GM19043 (cell line): ENCODE results near the gene RNF213.
"Not testable (repeated sequence)": the region's sequence is repeated elsewhere in the genome, so short reads cannot be mapped to it uniquely, and the experiment has no call there.

ENCODE experiments used
- ATAC-seq: cut with Tn5 transposase; IDR thresholded peaks from one replicate; pipeline ENCODE4 v1.9.1; 2021; ENCODE audit warnings: low read depth; ENCODE audit not compliant: unreplicated experiment

The RNF213 gene

DNA sequence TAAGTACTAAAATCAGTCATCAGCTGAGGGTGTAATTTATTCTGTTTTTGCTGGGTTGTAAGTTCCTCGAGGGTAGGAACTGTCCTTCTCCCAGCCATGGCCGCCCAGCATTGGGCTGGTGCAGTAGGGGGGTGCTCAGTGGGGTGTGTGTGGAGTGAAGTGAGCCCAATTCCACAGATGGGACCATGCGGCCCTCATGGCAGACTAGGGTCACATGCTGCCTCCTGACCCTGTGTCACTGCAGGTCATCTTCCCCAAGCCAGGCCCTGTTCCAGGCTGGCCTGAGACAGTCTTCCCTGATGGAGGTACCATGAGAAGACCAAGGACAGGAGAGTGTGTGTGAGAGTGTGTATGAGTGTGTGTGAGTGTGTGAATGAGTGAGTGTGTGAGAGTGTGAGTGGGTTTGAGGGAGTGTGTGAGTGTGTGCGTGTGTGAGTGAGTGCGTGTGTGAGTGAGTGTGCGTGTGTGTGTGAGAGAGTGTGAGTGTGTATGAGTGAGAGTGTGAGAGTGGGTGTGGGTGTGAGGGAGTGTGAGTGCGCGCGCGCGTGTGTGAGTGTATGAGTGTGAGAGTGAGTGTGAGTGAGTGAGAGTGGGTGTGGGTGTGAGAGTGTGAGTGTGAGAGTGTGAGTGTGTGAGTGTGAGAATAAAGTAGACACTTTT lies 36.7 kb upstream of the RNF213 start:
- no peak for ATAC-seq

DNA sequence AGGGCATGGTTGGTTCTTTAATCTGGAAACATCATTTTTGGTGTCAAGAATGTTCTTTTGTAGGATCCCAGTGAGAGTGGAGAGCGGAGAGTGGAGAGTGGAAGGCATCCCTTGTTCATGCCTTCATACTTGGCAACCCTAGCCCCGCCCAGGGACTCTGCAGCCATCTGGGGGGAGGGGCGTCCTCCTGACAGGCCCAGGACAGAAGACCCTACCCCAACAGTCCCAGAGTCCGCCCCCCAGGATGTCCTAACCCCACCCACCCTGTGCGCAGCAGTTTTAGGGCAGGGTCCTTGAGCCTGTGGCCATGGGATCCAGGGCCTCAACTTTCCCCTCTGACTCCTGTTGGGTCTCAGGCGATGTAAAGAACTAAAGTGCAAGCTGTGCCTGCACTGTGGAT lies 36.0 kb upstream of the RNF213 start:
- ATAC-seq, result no peak

DNA sequence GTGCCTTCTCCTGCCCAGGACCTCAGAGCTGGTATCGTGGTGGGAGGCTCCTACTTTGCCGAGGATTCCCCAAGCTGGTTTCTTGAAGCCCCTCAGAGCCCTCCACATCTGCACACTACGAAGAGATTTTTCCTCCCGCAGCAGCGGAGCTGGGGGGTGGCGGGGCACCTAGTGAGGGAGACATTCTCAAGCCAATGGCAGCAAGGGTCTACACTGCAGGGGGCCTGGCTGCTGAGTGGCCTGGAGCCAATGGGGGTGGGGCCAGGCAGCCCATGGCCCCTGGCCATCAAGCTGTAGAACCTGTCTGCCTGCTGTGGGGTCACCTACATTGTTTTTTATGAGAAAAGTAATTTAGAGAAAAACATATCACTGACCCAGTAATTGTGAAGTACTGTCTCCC lies 35.4 kb upstream of the RNF213 start:
- ATAC-seq, result no peak

DNA sequence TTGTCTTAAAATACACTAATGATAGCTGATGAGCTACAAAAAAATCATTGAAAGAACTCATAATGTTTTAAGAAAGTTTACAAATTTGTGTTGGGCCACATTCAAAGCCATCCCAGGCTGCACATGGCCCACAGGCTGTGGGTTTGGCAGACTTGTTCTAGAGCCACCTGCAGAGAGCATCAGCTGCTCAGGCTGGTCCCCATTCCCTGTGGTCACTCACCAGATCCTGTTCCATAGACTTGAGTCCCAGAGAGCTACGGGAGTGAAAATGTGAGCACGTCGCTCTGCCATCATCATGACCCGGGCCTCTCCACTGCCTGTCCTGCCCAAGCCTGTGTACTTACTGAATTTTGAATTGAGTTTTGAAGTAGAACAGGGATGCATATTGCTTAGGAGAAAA lies 33.5 kb upstream of the RNF213 start:
- ATAC-seq, result no peak

DNA sequence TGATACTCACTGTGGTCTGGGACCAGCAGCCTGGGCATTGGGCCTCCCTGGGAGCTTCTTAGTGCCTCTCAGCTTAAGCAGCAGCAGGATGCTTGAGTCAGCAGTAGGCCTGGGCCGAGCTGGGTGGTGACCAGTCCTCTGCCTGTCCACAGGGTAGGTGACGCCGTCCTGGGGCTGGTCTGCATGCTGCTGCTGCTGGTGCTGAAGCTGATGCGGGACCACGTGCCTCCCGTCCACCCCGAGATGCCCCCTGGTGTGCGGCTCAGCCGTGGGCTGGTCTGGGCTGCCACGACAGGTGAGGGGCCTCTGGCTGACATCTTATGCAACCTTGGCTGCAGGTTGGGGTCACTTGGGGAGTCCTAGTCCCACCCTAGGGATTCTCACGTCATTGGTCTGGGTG lies 33.0 kb upstream of the RNF213 start:
- ATAC-seq, result no peak

DNA sequence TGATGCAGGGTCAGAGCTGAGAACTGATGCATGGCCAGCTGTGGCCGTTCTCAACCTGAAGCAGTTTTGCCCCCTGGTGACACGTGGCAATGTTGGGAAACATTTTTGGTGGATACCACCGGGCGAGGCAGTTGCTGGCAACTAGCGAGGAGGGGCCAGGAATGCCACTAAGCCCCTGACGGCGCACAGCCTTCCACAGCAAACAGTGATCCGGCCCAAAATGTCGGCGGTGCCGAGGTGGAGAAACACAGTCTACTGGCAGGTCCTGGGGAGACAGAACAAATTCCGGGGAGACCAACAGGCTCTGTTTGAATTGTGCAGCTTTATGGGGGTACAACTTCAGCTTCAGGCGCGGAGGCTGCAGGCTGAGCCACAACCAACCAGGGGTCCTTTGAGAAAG lies 32.2 kb upstream of the RNF213 start:
- no peak for ATAC-seq

DNA sequence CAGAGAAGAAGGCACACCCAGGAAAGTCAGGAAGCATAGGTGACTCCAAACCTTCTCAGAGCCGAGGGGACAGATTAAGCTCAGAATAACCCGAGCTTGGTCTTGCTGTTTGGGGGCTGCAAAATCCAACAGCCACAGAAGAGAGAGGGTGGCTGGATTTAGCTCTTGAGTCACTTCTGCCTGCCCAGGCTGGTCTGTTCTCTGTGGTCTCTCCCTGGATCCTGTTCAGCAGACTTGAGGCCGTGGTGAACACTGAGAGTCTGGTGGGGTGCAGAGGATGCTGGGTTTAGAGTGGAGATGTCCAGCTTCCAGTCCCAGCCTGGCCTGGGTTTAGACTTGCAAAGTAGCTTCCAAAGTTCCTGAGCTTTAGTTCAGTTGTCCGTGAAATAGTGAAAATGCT lies 31.6 kb upstream of the RNF213 start:
- no peak for ATAC-seq

DNA sequence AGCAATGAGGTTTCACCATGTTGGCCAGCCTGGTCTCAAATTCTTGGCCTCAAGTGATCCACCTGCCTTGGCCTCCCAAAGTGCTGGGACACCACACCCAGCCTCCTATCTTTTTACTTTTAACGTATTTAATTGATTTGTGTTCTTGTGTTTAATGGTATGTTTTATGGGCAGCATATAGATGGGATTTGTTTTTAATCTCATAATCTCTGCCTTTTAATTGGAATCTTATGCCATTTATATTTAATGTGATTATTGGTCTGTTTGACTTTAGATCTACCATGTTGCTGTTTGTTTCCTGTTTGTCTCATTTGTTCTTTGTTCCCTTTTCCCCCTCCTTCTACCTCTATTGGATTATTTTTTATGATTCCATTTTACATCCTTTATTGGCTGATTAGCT lies 28.2 kb upstream of the RNF213 start:
- no peak for ATAC-seq

DNA sequence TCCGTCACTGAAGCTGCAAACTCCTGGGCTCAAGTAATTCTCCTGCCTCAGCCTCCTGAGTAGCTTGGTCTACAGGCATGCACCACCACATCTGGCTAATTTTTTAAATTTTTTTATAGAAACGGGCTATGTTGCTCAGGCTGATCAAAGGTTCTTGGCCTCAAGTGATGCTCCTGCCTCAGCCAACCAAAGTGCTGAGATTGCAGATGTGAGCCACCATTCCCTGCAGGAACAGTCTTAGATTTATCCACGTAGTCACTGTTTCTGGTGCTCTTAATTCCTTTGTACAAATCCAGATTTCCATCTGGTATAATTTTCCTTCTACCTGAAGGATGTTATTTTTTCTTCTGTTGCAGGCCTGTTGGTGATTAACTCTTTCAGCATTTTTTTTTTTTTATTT lies 27.4 kb upstream of the RNF213 start:
- no peak for ATAC-seq

DNA sequence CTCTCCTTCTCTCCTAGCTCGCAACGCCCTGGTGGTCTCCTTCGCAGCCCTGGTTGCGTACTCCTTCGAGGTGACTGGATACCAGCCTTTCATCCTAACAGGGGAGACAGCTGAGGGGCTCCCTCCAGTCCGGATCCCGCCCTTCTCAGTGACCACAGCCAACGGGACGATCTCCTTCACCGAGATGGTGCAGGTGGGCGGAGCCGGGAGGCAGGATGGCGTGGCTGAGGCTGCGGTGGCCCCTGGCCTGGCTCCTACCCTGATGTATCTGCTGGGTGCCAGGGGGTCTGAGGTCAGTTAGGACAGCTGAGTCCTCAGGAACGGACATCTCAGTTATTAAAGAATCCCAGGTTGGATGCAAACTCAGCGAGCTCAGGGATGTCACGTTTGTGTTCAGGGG lies 23.7 kb upstream of the RNF213 start:
- no peak for ATAC-seq

DNA sequence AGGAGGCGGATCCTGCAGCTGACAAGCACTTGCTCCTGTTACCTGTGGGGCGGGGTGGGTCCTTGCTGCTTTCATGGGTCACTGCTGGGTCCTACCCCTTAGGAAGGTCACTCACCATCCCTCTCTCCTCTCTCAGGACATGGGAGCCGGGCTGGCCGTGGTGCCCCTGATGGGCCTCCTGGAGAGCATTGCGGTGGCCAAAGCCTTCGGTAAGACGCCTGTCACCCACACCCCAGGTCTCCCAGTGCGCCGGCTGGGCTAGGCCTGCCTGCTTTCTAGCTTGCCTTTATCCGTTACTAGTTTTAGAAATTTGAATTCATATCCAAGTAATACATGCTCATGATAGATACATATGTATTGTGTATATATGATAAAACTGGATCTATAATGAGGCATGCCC lies 23.3 kb upstream of the RNF213 start:
- ATAC-seq, result no peak

DNA sequence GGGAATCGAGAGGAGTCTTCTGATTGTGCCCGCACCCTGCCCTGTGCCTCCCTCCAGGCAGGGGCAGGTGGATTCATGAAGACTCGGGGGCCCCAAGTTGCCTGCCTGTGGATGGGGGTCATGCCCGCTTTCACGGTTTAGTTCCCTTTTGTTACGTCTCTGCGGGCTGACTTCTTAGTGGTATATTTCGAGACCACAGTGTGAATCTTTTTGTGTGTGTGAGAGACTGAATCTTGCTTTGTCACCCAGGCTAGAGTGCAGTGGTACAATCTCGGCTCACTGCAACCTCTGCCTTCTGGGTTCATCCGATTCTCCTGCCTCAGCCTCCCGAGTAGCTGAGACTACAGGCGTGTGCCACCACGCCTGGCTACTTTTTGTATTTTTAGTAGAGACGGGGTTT lies 18.1 kb upstream of the RNF213 start:
- no peak for ATAC-seq

DNA sequence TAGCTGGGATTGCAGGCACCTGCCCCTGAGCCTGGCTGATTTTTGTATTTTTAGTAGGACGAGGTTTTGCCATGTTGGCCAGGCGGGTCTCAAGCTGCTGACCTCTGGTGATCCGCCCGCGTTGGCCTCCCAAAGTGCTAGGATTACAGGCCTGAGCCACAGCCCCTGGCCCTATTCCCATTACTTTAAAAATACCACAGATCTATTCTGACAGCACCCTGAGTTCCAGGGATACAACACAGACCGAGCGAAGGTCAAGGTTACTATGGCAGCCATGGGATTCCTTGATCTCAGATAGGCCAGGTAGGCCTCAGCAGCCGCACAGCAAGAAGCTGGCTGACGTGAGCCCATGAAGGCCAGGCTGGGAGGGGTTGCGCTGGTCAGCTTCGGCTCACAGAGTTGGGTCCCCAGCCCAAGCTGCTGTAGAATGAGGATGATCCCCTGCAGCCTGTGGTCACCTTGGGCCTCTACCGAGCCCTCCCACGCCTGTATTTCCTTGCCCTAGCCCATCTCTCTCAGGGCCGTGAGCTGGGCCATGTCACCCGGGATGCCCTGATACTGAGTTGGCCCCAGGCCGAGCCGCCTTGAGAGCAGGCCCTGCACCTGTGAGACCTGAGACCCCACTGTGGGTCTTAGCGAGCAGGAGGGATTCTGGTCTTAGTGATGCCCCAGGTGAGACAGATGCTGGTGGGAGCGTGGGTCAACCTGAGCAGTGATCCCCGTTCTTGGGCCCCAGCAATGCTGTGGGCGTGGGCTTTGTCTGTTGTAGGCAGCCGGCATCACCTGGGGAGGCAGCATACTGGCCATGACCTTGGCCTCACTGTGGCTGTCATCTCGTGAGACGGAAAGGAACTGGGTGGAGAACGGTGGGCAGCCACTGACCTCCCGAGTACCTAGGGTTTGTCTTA lies 16.9 kb upstream of the RNF213 start:
- no peak for ATAC-seq

DNA sequence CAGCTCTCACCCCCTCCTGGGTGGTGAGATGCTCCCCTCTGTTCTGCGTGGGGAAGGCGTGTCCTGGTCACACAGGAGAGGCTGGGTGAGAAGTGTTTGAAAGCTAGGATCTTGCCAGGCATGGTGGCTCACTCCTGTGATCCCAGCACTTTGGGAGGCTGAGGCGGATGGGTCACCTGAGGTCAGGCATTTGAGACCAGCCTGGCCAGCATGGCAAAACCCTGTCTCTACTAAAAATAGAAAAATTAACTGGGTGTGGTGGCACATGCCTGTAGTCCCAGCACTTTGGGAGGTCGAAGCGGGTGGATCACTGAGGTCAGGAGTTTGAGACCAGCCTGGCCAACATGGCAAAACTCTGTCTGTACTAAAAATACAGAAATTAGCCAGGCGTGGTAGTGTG lies 16.2 kb upstream of the RNF213 start:
- not testable (repeated sequence) for ATAC-seq

DNA sequence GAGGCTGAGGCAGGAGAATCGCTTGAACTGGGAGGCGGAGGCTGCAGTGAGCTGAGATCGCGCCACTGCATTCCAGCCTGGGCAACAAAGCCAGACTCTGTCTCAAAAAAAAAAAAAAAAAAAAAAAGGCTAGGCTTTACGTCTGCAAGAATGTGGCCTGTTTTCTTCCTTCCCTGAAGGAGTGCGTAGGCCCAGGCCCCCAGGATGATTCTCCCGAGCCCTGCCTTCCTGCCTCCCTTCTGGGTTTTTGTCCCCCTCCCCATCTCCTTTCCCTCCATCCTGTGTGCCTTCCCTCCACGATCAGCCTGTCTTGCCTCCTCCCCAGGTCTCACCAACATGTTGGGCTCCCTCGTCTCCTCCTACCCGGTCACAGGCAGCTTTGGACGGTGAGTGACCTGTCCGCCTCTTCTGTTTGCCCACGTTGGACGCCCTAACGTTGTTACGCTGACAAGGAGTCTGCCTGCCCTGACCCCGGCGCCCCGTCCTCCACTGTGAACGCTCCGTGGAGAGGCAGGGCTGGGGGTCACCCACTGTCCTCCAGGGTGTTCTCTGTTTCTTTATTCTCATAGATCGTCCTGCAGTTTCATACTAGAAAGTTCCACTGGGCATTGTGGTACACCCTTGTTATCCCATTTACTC lies 15.7 kb upstream of the RNF213 start:
- no peak for ATAC-seq

DNA sequence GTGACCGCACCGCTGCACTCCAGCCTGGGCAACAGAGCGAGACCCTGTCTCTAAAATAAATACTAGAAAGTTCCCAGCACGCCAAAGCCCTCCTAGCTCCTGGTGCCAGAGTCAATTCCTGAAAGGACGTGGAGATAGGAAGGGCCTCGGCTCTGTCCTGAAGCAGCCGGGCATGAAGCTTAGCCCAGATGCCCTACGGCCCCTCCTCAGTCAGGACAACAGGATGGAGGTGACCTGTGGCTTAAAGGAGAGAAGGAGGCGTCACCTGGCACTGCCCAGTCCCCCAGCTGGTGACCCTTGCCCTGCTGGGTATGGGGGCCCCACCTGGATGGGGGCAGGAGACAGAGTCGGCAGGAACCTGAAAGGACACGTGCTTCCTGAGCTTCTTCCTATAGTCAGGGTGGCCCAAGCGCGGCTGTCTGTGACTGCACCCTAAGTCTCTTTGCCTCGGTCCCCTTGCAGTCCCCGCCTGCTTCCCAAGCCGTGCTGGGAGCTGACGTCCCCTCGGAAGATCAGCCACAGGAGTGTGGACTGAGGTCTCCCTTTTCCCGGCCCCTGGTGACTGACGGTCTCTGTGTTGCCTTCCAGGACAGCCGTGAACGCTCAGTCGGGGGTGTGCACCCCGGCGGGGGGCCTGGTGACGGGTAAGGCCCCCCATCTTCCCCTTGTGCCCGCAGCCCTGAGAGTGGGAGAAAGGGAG lies 14.9 kb upstream of the RNF213 start:
- ATAC-seq, result no peak

DNA sequence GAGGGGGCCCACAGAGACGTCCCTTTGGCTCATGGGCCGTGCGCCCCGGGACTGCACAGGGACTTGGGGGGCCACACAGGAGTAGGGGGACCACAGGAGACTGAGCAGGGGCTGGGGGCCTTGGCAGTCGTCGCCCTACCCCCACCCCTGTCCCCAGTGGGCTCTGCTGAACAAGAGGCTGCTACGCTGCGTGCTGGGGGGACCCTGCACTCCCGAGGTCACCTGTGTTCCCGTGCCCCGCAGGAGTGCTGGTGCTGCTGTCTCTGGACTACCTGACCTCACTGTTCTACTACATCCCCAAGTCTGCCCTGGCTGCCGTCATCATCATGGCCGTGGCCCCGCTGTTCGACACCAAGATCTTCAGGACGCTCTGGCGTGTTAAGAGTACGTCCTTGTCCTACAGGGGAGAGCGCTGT lies 14.4 kb upstream of the RNF213 start:
- no peak for ATAC-seq

DNA sequence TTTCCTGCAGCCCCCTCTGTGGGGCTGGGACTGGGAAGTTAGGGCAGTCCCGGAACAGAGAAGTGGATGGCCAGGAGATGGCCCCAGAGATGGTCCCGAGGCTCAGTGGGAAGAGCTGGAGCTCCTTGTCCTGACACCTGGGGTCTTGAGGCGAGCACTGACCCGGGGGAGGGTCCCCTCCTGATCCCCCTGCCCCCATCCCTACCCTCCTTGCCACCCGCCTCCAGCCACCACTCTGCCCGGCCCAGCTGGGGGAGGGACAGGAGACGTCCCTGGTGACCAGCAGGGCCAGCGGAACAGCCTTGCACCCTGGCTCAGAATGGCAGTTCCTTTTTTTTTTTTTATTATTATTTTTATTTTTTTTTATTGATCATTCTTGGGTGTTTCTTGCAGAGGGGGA lies 13.9 kb upstream of the RNF213 start:
- ATAC-seq, result no peak

DNA sequence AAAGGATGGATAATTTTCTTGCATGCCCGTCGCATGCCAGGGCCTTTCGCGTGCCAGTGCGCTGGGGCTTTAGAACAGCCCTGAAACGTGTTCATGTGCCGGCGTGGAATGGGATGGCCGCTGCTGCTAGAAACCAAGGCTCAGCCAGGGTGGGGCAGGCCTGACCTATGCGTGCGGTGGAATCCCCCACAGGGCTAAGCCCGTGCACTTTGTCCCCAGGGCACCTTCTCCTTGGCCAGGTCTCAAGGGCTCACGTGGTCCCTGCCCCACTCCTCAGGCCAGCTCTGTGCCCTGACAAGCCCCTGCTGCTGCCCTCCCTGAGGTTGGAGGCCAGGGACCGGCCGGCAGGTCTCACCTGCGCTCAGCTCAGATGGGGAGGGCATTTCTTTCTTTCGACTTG lies 13.1 kb upstream of the RNF213 start:
- ATAC-seq, result no peak

DNA sequence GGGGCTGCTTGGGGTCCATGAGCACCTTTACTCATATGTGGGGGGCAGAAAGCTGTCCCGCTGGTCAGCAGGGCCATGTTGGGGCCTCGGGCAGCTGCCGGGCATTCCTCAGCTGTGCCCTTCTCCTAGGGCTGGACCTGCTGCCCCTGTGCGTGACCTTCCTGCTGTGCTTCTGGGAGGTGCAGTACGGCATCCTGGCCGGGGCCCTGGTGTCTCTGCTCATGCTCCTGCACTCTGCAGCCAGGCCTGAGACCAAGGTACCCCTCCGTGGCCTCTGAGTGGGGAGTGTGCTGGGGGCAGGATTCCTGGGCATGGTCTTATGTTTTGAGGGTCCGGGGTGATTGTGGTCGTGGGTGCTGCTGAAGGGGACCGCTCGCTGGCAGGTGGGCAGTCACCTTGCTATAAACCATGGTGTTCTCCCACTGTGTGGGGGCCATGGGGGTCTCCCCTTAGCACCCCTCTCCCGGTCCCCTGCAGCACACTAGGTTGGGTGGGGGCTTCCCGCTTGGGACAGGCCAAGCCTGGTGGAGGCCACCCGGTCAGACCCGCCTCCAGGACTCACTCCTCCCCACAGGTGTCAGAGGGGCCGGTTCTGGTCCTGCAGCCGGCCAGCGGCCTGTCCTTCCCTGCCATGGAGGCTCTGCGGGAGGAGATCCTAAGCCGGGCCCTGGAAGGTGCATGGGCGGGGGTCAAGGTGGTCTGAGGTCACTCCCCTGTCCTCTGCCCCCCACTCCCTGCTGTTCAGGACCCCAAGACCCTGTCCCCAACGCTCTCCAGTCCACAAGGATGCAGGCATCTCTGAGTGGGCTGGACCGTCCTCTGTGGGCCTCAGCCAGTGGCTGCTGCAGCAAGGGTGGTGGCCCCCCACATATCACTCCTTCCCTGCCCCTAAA lies 12.4 kb upstream of the RNF213 start:
- no peak for ATAC-seq
